GM12864 (cell line): Measurements from ENCODE around the gene SLC13A3.

ENCODE experiments used
- DNase-seq: peaks from one replicate; pipeline ENCODE4 v3.0.0-alpha.2; 2011; ENCODE audit warnings: low read depth
- H3K4me3 ChIP-seq: 2 replicates; pipeline ENCODE4 v1.5.1; 2011; ENCODE audit warnings: mild to moderate bottlenecking, low read depth, low read length, control low read depth
- TF ChIP-seq, protein P1 (sequence below): IDR thresholded peaks from 2 replicates; pipeline ENCODE4 v1.5.1; 2011; ENCODE audit warnings: low read depth, mild to moderate bottlenecking, moderate library complexity, low read length, control low read depth, inconsistent platforms; ENCODE audit errors: missing control alignments

Gene SLC13A3

DNA sequence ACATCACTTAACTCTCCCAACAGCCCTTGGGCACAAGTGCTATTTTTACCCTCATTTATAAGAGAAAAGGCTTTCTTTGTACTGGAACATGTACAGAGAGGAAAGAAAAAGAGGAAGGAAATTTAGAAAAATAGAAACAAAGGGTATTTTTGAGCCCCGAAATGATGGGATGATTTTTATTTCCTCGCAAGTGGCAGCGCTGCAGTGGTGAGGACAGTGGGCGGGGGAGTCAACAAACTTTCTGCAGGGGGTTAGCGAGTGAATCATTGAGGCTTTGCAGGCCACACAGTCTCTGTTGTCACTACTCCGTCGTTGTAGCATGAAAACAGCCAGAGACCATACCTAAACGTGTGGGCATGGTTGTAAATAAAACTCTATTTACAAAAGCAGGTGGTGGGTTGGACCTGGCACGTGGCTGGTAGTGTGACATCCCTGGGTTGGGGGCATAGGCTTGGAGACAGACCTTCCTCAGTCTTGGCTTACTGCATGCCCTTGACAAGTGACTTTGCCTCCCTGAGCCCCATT is 75.3 kb downstream of the SLC13A3 start:
- TF ChIP-seq, protein P1, sequence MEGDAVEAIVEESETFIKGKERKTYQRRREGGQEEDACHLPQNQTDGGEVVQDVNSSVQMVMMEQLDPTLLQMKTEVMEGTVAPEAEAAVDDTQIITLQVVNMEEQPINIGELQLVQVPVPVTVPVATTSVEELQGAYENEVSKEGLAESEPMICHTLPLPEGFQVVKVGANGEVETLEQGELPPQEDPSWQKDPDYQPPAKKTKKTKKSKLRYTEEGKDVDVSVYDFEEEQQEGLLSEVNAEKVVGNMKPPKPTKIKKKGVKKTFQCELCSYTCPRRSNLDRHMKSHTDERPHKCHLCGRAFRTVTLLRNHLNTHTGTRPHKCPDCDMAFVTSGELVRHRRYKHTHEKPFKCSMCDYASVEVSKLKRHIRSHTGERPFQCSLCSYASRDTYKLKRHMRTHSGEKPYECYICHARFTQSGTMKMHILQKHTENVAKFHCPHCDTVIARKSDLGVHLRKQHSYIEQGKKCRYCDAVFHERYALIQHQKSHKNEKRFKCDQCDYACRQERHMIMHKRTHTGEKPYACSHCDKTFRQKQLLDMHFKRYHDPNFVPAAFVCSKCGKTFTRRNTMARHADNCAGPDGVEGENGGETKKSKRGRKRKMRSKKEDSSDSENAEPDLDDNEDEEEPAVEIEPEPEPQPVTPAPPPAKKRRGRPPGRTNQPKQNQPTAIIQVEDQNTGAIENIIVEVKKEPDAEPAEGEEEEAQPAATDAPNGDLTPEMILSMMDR, result no peak
- no peak for DNase-seq
- no peak overlapping the region for H3K4me3 ChIP-seq

DNA sequence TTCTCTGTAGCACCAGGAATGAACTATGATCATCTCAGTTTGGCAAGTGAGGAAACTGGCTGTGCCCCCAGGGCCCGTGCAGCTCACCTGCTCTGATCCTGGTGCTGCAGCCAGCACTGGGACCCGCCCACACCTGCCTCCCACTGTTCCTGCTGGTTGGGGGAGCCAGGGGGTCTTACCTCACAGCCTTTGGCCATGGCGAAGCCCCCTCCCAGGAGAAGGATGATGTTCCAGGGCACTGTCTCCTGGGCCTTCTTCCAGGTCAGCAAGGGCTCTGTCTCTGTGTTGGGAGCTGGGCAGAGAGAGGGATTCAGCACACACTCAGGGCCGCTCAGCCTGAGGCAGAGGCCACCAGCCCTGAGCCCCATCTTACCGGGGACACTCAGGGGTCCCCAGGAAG is 75.9 kb downstream of the SLC13A3 start:
- TF ChIP-seq, protein P1, result no peak
- DNase-seq, result no peak
- H3K4me3 ChIP-seq, result no peak overlapping the region

DNA sequence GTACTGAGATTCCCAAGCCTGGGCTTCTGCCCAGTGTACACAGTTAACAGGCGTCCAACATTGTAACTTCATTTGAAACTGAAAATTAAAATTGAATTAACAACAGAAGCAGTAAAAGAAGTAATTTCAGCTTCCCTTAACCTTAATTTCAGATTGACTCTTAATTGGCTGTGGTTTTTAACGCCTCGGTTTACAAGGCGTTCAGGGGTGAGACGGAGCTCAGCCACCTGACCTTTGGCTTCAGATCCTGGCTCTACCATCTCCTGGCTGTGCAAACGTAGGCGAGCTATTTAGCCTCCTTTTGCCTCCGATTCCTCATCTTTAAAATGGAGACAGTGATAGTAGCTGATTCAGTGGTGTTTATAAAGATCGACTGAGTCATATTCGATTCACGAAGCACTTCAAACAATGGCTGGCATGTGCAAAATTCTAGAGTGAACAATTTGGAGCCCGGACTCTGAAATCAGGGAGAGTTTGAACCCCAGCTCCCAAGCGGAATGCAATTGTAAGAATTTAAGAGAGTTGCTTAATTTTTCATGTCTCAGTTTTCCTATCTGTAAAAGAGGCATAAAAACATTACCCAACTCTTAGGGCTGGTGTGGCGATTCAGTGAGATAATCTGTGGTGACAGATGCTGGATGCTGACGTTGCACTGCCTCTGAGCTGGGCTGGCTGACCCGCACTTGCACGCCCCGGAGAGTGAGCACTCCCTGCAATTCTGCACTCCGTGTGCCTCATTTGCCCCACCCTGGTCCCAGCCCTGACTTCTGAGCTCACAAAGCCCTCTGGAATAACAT is 77.3 kb downstream of the SLC13A3 start:
- H3K4me3 ChIP-seq, result no peak overlapping the region
- TF ChIP-seq, protein P1, result no peak
- DNase-seq, result no peak

DNA sequence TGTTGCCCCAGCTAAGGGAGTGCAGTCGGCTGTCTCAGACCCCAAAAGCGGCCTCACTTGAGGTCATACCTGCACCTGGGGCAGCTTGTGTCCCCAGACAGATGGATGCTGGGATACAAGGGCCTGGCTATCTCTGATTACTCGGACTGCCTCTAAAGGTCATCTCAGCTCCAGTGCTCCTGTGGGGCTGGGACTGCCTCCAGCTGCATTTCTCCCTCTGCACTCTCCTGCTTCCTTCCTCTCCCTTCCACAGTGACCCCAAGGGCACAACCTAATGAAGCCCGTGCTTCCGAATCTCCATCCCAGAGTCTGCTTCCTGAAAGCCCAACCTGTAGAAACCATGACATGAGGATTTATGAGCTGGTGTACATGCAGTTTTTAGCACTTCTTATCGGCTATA is 78.0 kb downstream of the SLC13A3 start:
- TF ChIP-seq, protein P1, result no peak
- H3K4me3 ChIP-seq, result no peak overlapping the region
- DNase-seq, result no peak

DNA sequence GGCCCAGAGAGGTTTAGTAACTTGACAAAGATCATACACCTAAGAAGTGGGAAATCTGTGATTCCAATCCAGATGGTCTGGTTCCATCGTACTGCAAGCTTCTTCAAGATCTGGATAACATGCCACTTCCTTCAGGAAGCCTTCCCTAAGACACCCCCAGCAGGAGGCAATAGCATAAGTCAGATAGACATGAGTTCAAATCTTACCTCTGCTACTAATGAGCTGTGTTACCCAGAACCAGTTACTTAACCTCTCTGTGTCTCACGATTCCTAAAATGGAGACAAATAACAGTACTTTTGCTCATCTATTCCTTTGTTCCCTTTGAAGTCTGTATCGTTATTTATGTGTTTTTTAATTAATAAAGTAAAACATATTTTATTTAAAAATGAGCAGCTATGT is 78.5 kb downstream of the SLC13A3 start:
- H3K4me3 ChIP-seq, result no peak overlapping the region
- DNase-seq, result no peak
- TF ChIP-seq, protein P1, result no peak

DNA sequence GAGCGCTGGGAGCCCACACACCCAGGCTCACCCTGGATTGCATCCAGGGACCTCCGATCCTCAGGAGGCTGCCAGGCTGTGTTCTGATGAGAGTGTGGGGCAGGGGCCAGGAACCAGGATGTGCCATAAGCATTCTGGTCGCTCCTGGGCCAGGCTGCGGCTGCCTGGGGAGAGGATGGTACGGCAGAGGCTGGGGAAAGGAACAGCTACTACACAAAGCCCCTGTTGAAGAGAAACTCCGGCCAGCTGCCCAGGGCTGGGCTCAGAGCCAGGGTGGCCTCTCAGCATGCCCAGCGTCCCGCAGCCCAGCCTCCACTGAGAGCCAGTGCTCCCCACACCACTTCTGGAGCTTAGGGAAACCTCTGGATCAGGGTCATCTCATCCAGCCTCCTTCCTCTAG is 79.1 kb downstream of the SLC13A3 start:
- TF ChIP-seq, protein P1, result no peak
- no peak for DNase-seq
- H3K4me3 ChIP-seq, result no peak overlapping the region

DNA sequence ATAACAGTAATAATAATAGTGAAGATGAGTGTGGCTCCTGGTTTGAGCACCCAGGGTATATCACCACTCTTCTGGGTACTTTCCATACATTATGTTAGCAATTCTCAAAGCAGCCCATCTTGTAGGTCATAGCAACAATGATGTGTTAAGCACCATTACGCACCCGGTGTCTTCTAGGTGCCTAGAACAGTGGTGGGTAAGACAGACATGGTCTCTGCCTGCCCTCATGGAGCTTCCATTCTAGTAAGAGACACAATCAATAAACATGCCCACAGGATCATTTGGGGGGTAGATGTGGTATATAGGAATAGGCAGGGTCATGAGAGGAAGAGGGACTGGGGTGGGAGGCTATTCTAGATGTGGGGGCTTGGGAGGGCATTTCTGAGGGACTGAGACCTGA is 79.8 kb downstream of the SLC13A3 start:
- DNase-seq, result no peak
- TF ChIP-seq, protein P1, result no peak
- H3K4me3 ChIP-seq, result no peak overlapping the region
